CD4-positive, alpha-beta T cell treated with Interferon alpha-2 for 1 hour (primary cell): ENCODE measurements around the gene PDE8B.
A peak's percentile ranks its signal among the peaks of the same experiment; 100 is the strongest.

Source experiments
- DNase-seq, 2 donors: peaks; one replicate each; pipeline ENCODE4 v3.0.0-alpha.2; 2020 to 2022

The PDE8B gene

DNA sequence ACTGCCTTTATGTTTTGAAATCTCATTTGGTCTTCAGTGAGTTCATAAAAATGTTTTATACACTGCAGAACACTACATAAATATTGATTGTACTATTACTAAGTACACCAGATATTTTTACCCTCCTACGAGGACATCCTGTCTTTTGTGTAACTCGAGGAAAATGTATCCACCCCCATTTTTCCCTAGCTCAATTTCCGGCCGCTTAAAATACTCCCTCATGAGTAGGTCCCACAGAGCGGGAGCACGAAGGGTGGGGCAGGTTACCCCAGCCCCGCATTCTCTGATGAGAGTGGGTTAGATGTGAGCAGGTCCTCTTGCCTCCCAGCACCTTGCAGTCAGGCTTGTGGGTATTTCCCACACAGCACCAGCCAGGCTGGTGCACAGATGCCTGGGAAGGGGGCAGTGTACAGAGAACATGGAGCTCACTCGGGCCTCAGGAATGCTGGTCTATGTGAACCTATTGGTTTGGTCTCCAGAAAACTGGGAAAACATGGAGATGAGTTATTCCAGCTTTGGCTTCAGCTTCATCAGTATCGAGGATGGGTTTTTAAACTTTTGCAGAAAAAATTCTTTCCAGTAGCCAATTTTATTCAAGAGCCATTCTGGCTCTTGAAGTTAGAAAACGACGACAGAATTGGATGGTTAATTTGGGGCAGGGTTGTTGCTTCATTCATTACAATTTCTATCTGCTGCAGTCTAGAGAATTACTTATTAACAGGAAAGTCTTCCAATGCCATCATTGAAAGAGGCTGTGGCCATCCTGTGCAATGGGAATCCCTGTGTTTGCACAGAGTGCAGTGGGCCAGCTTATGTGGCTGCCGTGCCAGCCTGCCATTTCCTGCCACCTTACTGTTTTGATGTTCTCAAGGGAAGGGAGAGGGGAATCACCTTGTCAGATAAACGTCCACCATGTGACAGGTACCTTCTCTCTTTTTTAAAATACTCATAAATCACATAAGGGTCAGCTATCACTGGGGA, 208.4 kb downstream of the PDE8B start:
- DNase-seq: no peak

DNA sequence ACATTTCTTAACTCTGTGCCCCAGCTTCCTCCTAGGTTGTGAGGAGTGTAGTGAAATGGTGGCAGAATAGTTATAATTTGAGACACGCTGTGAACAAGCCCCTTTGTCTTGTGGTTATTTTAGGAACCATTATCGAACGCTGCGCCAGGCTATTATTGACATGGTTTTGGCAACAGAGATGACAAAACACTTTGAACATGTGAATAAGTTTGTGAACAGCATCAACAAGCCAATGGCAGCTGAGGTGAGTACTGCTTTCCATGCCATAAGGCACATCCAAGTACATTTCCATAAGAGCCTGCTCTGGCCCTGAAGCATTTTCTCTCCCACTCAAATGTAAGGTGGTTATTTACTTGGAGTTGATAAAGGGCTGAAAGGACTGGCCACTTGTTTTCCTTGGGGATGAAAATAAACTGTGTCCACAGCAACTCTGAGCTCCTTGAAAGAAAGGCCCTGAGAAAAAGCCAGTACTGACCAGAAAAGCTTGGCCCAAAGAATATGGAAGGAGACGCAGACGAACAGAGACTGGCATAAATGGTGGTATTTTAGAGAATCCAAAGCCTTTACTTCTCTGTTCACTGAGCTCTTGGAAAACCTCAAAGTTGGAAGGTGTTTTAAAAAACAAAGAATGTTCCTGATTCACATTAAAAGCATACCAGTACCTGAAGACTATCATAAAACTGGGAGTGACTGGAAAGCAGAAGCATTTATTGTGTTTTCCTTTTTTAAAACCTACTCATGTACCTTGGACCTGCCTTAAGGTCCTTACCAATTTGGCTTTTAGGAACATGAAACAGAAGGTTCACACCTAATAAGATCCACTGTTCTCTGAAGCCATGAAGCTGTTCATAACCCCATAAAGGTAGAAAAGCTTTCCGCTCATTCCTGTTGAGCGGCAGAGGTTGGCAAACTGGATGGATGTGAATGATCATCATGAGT, 209.4 kb downstream of the PDE8B start:
- no peak for DNase-seq

DNA sequence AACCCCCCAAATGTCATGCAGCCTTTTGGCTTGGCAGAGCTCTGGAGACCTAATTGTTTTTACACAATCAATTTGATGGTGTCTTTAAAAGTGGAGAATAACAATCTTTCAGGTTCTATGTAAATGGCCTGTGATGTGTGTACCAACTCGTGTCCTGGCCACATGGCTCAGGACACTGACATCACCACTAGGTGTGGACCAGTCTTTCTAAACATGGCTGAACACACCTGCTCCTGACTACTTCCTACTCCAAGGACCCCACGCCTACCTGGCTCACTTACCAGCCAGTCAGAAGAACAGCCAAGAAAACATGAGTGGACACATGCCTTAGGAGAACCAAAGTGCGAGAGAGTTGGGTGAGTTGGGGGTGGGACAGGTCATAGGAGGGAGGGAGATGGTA, 210.5 kb downstream of the PDE8B start:
- no peak for DNase-seq

DNA sequence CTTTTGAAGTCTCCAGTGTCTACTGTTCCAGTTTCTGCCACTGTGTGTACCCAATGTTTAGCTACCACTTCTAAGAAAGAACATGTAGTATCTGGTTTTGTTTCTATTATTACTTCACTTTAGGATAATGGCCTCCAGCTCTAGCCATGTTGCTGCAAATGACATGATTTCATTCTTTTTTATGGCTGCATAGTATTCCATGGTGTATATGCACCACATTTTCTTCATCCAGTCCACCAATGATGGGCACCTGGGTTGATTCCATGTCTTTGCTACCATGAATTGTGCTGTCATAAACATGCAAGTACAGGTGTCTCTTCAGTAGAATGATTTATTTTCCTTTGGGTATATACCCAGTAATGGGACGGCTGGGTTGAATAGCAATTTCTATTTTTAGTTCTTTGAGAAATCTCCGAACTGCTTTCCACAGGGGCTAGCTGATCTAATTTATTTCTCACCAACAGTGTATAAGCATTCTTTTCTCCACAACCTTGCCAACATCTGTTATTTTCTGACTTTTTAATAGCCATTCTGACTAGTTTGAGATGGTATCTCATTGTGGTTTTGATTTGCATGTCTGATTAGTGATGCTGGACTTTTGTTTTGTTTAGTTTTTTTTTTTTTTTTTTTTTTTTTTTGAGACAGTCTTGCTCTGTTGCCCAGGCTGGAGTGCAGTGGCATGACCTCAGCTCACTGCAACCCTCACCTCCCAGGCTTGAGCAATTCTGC, 212.7 kb downstream of the PDE8B start:
- no peak for DNase-seq

DNA sequence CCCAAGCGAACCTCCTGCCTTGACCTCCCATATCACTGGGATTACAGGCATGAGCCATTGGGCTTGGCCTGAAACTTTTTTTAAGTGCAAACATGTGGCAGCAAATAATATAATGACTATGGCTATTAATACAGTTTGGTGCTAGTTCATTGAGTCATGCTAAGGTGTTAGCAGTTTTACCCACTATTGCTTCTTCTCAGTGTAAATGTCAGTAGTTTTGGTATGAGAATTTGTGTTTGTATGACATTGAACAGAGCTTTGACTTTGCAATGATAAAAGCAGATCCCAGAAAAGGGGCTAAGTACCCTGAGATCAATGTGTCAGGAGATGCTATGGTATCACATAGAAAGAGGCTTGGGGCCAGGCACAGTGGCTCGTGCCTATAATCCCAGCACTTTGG, 214.4 kb downstream of the PDE8B start:
- no peak for DNase-seq

DNA sequence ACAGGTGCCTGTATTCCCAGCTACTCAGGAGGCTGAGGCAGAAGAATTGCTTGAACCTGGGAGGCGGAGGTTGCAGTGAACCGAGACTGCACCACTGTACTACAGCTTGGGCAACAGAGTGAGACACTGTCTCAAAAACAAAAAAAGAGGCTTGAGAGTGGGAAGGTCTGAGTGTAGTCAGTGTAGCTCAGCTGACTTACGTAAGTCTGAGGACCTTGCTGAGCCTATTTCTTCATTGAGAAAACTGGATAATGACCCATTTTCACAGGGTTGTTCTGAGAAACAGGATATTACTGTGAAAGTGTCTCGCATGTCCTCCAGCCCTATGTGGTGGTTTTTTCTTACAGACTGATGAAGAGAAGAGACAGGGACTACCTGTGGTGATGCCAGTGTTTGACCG, 214.9 kb downstream of the PDE8B start:
- DNase-seq: no peak

GRCh38 chr5:77425998-77426659, 215.6 kb downstream of the PDE8B start:
- no peak for DNase-seq

GRCh38 chr5:77426670-77427069, 216.2 kb downstream of the PDE8B start:
- DNase-seq: no peak

DNA sequence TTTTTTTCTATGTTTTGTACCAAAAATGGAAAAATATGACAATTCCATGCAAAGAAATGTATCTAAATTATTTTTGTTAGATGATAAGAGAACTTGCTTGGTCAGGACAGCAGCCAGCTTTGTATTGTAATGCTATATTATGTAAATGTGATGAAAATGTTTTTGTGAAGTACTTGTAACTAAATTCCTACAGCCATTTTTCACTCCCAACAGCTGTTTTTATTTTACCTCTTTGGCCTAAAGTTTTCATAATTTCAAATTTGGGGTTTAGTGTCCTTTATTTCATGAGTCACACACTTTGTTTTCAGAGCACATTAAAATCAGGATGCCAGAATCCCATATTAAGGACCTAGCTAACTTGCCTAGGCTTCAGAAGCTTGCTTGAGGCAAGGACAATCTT, 217.5 kb downstream of the PDE8B start:
- DNase-seq: no peak

DNA sequence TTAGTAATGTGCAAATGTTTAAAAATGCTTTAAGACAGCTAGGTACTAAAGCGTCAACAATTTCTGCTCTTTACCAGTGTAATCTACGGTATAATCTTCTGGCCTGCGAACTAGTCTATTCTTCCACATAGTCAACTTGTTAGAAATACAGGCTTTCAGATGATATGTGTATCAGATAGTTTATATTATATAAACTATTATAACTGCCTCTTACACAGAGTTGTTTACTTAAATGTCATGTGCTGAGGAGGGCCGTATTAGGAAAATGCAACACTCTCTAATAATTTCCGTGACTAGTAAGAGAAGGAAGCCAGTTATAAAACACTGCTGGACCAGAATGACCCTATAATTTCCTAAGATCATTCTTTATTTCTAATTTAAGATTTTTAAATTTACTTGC, 218.0 kb downstream of the PDE8B start:
- no peak for DNase-seq

GRCh38 chr5:77430726-77431125, 220.2 kb downstream of the PDE8B start:
- DNase-seq: no peak

DNA sequence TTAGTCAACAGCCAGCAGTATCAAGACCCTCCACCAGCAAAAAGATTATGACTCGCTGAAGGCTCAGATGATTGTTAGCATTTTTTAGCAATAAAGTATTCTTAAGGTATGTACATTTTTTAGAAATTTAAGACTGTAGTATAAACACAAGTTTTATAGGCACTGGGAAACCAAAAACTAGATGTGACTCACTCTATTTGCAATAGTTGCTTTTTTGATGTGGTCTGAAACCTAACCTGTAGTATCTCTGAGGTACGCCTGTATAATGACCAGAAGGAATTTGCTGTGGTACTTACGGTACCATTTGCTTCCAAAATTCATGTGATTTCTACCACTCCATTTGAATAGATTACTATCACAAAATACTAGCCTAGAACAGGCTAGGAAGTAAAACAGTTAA, 220.8 kb downstream of the PDE8B start:
- DNase-seq: no peak

DNA sequence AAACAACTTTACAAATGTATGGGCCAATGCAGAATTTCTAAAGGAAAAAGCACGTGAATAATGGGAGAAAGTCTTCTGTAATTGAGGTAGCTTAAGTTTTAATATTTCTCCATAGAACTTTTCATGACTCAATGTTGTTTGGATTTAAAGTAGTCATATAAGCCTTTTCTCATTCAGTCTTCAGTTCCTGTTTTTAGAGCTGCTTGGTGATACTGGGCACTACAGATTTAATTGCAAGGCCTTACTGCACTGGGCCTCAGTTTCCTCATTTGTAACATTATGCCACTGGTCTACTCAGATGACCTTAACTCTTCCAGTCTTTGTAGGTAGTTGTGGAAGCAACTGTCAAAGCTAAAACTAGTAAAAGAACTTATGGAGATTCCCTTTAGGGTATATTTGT, 221.2 kb downstream of the PDE8B start:
- DNase-seq: no peak

GRCh38 chr5:77437194-77437593, 226.7 kb downstream of the PDE8B start:
- DNase-seq: peak in 1 of 2 donors; percentile 8

GRCh38 chr5:77438071-77438470, 227.6 kb downstream of the PDE8B start:
- DNase-seq: no peak

DNA sequence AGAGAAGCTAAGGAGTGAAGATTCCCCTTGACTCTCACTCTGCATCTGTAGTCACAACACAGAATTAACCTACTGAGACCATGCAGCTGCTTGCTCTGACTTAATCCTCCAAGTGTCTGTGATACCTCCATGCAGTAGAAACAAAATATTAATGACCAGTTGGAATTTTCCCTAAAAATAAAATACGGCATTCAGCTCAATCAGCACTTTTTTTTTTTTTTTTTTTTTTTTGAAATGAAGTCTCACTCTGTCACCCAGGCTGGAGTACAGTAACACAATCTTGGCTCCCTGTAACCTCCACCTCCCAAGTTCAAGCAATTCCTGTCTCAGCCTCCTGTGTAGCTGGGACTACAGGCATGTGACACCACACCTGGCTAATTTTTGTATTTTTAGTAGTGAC, 233.2 kb downstream of the PDE8B start:
- no peak for DNase-seq

DNA sequence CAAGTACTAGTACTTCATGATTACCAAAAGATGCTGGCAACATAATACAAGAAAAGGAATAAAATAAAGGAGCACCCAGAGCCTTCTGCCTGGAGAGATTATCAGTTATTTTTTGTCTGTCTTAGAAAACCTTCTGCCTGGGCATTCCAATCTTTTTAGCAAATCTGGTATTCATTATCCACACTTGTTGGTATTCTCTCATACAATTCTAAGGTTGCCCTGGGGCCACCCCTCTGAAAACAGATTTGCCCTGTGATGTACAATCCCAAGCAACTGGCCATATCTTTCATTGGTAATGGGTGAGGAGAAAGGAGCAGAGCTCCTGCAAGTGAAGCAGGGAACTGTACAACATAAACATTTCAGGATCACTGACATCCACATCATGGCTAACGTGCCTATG, 233.9 kb downstream of the PDE8B start:
- no peak for DNase-seq

DNA sequence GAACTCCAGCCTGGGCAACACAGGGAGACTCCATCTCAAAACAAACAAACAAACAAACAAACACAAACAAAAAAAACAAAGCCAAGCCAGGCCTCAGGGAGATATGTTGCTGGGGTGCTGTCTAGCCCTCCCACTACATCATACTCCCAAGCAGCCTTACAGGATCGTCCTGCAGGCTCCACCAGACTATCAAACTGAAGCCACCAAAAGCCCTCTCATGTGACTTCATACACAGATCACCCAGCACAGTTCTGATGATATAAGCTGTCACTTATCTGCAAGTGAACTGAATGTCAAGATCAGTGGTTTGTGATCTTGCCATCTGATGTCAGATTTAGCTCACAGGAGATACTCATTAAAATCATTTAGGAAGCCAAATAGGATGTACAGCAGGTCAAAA, 238.4 kb downstream of the PDE8B start:
- no peak for DNase-seq

- DNase-seq: no peak
Measured at GRCh38 chr5:77449277-77449676, 238.8 kb downstream of the PDE8B start.

DNA sequence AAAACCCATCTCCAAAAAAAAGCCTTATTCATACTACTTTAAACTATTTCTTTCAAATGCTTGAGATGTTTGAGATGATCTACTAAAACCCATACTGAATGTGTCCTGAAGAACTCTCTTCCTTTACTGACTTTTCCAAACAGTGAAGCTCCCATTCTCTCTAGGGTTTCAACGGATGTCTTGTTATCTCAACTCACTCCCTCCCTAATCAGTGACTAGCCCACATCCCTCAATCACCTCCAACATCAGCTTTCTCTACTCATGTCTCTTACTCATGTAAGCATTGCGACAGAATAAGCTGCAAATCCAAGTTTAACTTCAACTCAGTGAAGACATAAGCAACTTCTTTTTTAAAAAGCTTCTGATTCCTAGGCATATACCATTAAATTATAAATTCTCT, 239.5 kb downstream of the PDE8B start:
- no peak for DNase-seq

DNA sequence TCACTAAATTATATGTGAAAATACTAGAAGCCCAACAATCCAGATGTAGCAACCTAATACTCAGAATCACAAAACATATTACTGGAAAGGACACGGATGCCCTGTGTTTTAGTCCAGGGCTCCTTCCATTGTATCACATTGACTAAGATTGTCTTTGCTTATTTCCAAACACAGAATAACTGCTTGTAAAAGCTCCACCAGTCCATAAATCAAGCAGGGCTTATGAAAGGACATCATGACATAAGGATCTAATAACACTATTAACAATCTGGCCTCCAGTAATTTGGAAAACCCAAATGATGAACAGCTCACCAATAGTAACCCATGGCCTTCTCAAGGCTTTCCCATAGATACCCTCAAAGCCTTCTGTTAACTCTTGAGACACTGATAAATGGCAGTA, 241.9 kb downstream of the PDE8B start:
- no peak for DNase-seq

DNA sequence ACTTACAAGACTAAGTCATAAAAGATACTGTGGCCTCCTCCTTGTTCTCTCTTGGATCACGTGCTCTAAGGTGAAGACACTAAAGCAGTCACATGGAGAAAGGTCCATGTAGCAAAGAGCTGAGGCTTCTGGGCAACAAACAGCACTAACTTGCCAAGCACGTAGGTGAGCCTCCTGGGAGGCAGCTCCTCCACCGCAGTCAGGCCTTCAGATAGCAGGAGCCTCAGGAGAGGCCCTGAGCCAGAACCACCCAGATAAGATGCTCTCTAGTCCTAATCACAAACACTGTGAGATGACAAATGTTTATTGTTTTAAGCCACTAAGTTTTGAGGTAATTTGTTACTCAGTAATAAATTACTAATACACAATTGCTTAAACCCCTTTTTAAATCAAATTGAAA, 243.6 kb downstream of the PDE8B start:
- DNase-seq: no peak

- DNase-seq: no peak
Measured at GRCh38 chr5:77461287-77461686, 250.8 kb downstream of the PDE8B start.
